Transverse colon (tissue), 4 donors: Measurements from ENCODE around the gene EHBP1. TPM values are rescaled to one million over a fixed set of nuclear protein-coding genes. Genes with fewer than 3 reads are reported as not detected.

Experiments
- DNase-seq: peaks from one replicate; pipeline ENCODE4 v3.0.0-alpha.2; 2019
- H3K27ac ChIP-seq, 4 donors: fragments of 200-600 bp; sonication (generic); 2 replicates each; pipeline ENCODE4 v1.5.1; 2016 to 2018; ENCODE audit warnings: inconsistent platforms in 4 of 4
- H3K27me3 ChIP-seq: fragments of 200-600 bp; sonication (generic); 2 replicates; pipeline ENCODE4 v1.5.1; 2017; ENCODE audit warnings: inconsistent platforms
- H3K36me3 ChIP-seq, 4 donors: fragments of 200-600 bp; sonication (generic); 2 replicates each; pipeline ENCODE4 v1.5.1; 2017 to 2019; ENCODE audit warnings: inconsistent platforms in 4 of 4
- H3K4me1 ChIP-seq, 4 donors: fragments of 200-600 bp; sonication (generic); 2 replicates each; pipeline ENCODE4 v1.5.1; 2017 to 2020; ENCODE audit warnings: inconsistent platforms in 4 of 4
- H3K4me3 ChIP-seq, 4 donors: fragments of 200-600 bp; sonication (generic); 1 replicate in 1 of 4; 2 replicates in 3 of 4; pipeline versions ENCODE4 v1.5.1 to v1.6.1; 2017 to 2019; ENCODE audit warnings: inconsistent platforms in 4 of 4
- H3K9me3 ChIP-seq, 2 donors: fragments of 200-600 bp; sonication (generic); 2 replicates each; pipeline ENCODE4 v1.5.1; 2017 to 2019; ENCODE audit warnings: inconsistent platforms in 2 of 2
- EP300 ChIP-seq: sonication (generic); formaldehyde crosslinking; IDR thresholded peaks from one replicate; pipeline ENCODE4 v1.6.1; 2017; ENCODE audit warnings: antibody characterized with exemption, low read depth
- POLR2A ChIP-seq: fragments of 450-650 bp; IDR thresholded peaks from one replicate; pipeline ENCODE4 v1.6.1; 2016; ENCODE audit warnings: antibody characterized with exemption, mild to moderate bottlenecking, moderate library complexity
- POLR2AphosphoS5 ChIP-seq, 3 donors: sonication (generic); formaldehyde crosslinking; IDR thresholded peaks; one replicate each; pipeline ENCODE4 v1.6.1; 2016; ENCODE audit warnings: antibody characterized with exemption in 3 of 3
- WGBS, 2 donors: methylation state at CpG; one replicate each; pipeline ENCODE4 v1.1.5; 2018; ENCODE audit warnings: low coverage in 1 of 2; 5-methylcytosine and 5-hydroxymethylcytosine counted together
- in situ Hi-C, 4 donors: fragments of 200-750 bp; cut with MboI; loops; one replicate each; pipeline versions ENCODE4 v1.15.0 to v1.15.1; 2017; ENCODE audit warnings: low sequenced_read_pairs in 3 of 4, low pct_ligation_motif_present in 1 of 4, low pct_unique_long_range_greater_than_20kb in 1 of 4
- intact Hi-C: fragments of 100-400 bp; cut with DNase I; formaldehyde crosslinking; loops from one replicate; pipeline ENCODE4 v1.15.1; 2023; ENCODE audit warnings: low total_unique reads
- total RNA-seq, 4 donors: library from RNA; depleted of rRNA; stranded (reverse); fragments of >200 nt; gene quantifications; one replicate each; pipeline ENCODE4 v1.1.0, GENCODE V29; 2016
- TF ChIP-seq, protein P1 (sequence below), 5 experiments: fragments of 200-600 bp in 3 of 5; fragments of 450-650 bp in 2 of 5; sonication (generic) in 3 of 5; IDR thresholded peaks; 1 replicate in 2 of 5; 2 replicates in 3 of 5; pipeline ENCODE4 v1.5.1; 2016 to 2017; ENCODE audit warnings: antibody characterized with exemption in 5 of 5, inconsistent platforms in 3 of 5, mild to moderate bottlenecking in 2 of 5, moderate library complexity in 1 of 5

Gene EHBP1
- total RNA-seq, 4 donors from 2014 or later, result 41.1 to 69.4 (median 47.0) TPM

DNA sequence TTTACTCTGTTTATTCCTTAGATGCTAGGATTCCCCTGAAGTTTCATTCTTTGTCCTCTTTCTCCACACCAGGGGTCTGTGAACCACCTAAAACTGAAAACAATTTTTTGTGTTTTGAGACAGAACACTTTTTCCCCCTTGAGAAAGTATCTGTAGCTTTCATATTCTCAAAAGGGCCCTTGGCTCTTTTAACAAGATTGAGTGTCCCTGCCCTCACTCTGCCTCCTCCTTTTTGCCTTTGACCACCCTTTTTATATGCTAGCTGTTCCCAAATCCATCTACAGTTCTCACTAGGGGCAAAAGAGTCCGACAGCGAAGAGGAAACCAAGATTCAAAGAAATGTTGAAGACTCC lies 883 bp upstream of the EHBP1 start:
- no peaks in the 10 kb centered on the region for H3K9me3 ChIP-seq
- TF ChIP-seq EP300 (no peak), POLR2A (no peak), POLR2AphosphoS5 (IDR thresholded peaks at IDR 0.05) (no peak)
- TF ChIP-seq, protein P1, sequence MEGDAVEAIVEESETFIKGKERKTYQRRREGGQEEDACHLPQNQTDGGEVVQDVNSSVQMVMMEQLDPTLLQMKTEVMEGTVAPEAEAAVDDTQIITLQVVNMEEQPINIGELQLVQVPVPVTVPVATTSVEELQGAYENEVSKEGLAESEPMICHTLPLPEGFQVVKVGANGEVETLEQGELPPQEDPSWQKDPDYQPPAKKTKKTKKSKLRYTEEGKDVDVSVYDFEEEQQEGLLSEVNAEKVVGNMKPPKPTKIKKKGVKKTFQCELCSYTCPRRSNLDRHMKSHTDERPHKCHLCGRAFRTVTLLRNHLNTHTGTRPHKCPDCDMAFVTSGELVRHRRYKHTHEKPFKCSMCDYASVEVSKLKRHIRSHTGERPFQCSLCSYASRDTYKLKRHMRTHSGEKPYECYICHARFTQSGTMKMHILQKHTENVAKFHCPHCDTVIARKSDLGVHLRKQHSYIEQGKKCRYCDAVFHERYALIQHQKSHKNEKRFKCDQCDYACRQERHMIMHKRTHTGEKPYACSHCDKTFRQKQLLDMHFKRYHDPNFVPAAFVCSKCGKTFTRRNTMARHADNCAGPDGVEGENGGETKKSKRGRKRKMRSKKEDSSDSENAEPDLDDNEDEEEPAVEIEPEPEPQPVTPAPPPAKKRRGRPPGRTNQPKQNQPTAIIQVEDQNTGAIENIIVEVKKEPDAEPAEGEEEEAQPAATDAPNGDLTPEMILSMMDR (IDR thresholded peaks at IDR 0.05), result no peak
- 0 to 13% methylated on average over 2 of the region's 2 CpGs for WGBS, 2 donors
- peaks cover 4 to 33% (median 25%) of the 10 kb centered on the region in 4 donors for H3K4me1 ChIP-seq
- DNase-seq, result no peak
- H3K36me3 ChIP-seq, result no peaks in the 10 kb centered on the region
- in situ Hi-C loops (no loop called here), intact Hi-C loops (loop anchor here (10.0 kb wide), 2 partner anchors 70 to 240 kb away; no protein-coding TSS in a partner anchor)
- H3K4me3 ChIP-seq, result peak overlapping the region; percentile 39 to 90 (median 79)
- no peaks in the 10 kb centered on the region for H3K27me3 ChIP-seq
- peak overlapping the region; percentile 92 to 97 (median 93) for H3K27ac ChIP-seq

GRCh38 chr2:62705859-62706720 lies 577 bp downstream of the EHBP1 start:
- DNase-seq, result peak; percentile 67
- Histone ChIP-seq H3K36me3 (no peaks in the 10 kb centered on the region), H3K27ac (peak overlapping the region; percentile 89 to 97 (median 93)), H3K9me3 (no peaks in the 10 kb centered on the region), H3K27me3 (no peaks in the 10 kb centered on the region), H3K4me3 (peak overlapping the region; percentile 72 to 92 (median 86)), H3K4me1 (peaks cover 4 to 36% (median 25%) of the 10 kb centered on the region in 4 donors)
- WGBS, 2 donors, result 3 to 8% methylated on average over 11 to 54 of the region's 57 CpGs
- TF ChIP-seq EP300, result no peak
- TF ChIP-seq POLR2A, result no peak
- TF ChIP-seq POLR2AphosphoS5 (IDR thresholded peaks at IDR 0.05), result no peak
- TF ChIP-seq, protein P1 (IDR thresholded peaks at IDR 0.05), result peak in 4 of 5 experiments; percentile 34 to 51 (median 48)
- intact Hi-C loops (loop anchor here (10.0 kb wide), 2 partner anchors 69 to 241 kb away; no protein-coding TSS in a partner anchor), in situ Hi-C loops (no loop called here)

- no peak for DNase-seq
- H3K4me1 ChIP-seq, result peaks cover 4 to 41% (median 25%) of the 10 kb centered on the region in 4 donors
- no peaks in the 10 kb centered on the region for H3K9me3 ChIP-seq
- peak overlapping the region; percentile 89 to 97 (median 93) for H3K27ac ChIP-seq
- intact Hi-C loops (loop anchor here (10.0 kb wide), 2 partner anchors 68 to 242 kb away; no protein-coding TSS in a partner anchor), in situ Hi-C loops (no loop called here)
- TF ChIP-seq POLR2AphosphoS5 (IDR thresholded peaks at IDR 0.05) (no peak), POLR2A (no peak), EP300 (no peak)
- TF ChIP-seq, protein P1 (IDR thresholded peaks at IDR 0.05), result no peak
- H3K4me3 ChIP-seq, result peak overlapping the region; percentile 72 to 92 (median 86)
- 69 to 71% methylated on average over 5 to 7 of the region's 7 CpGs for WGBS, 2 donors
- no peaks in the 10 kb centered on the region for H3K36me3 ChIP-seq
- H3K27me3 ChIP-seq, result no peaks in the 10 kb centered on the region
These were observed 1.4 kb downstream of the EHBP1 start for GRCh38 chr2:62706721-62707521.

GRCh38 chr2:62708751-62709150 lies 3.2 kb downstream of the EHBP1 start:
- in situ Hi-C loops (no loop called here), intact Hi-C loops (loop anchor here (10.0 kb wide), 2 partner anchors 66 to 244 kb away; no protein-coding TSS in a partner anchor)
- Histone ChIP-seq H3K4me1 (peaks cover 4 to 41% (median 25%) of the 10 kb centered on the region in 4 donors), H3K36me3 (no peaks in the 10 kb centered on the region), H3K27me3 (no peaks in the 10 kb centered on the region), H3K27ac (no peak overlapping the region), H3K4me3 (peak overlapping the region in 1 of 4 donors; percentile 14), H3K9me3 (no peaks in the 10 kb centered on the region)
- no peak for TF ChIP-seq EP300
- no peak for TF ChIP-seq POLR2AphosphoS5 (IDR thresholded peaks at IDR 0.05)
- TF ChIP-seq POLR2A, result no peak
- TF ChIP-seq, protein P1 (IDR thresholded peaks at IDR 0.05), result no peak
- DNase-seq, result no peak
- WGBS, 2 donors, result 63 to 77% methylated on average over 1 of the region's 1 CpG
